DOHH2 (cell line): ENCODE data around the gene METTL15.
"Not testable (repeated sequence)": the region's sequence is repeated elsewhere in the genome, so short reads cannot be mapped to it uniquely, and the experiment has no call there.

ENCODE experiments used
- H3F3A ChIP-seq: fragments of 200-600 bp; sonication (generic), shearing (Covaris generic); 2 replicates; pipeline ENCODE4 v1.6.0; 2016; ENCODE audit warnings: antibody characterized with exemption, mild to moderate bottlenecking; ENCODE audit not compliant: control insufficient read depth, insufficient read depth
- H3K27ac ChIP-seq: fragments of 200-600 bp; sonication (generic); 2 replicates; pipeline ENCODE4 v1.5.1; 2014; ENCODE audit warnings: low read depth, mild to moderate bottlenecking, low read length, moderate library complexity
- H3K27me3 ChIP-seq: fragments of 200-600 bp; sonication (generic); 2 replicates; pipeline ENCODE4 v1.6.1; 2014; ENCODE audit warnings: mild to moderate bottlenecking, low read length, mixed read lengths; ENCODE audit not compliant: control insufficient read depth
- H3K36me3 ChIP-seq: fragments of 200-600 bp; sonication (generic); 2 replicates; pipeline ENCODE4 v1.6.1; 2014; ENCODE audit warnings: mild to moderate bottlenecking, low read length, moderate library complexity, mixed read lengths; ENCODE audit not compliant: control insufficient read depth
- H3K4me1 ChIP-seq: fragments of 200-600 bp; sonication (generic); 2 replicates; pipeline ENCODE4 v1.6.1; 2014; ENCODE audit warnings: mild to moderate bottlenecking, low read length, mixed read lengths; ENCODE audit not compliant: control insufficient read depth
- H3K4me2 ChIP-seq: fragments of 200-600 bp; sonication (generic); 2 replicates; pipeline ENCODE4 v1.6.0; 2014; ENCODE audit warnings: mild to moderate bottlenecking, low read length, moderate library complexity
- H3K4me3 ChIP-seq: fragments of 200-600 bp; sonication (generic); 2 replicates; pipeline ENCODE4 v1.5.1; 2014; ENCODE audit warnings: mild to moderate bottlenecking, low read length, mixed read lengths
- H3K79me2 ChIP-seq: fragments of 200-600 bp; sonication (generic); 2 replicates; pipeline ENCODE4 v1.6.1; 2014; ENCODE audit warnings: mild to moderate bottlenecking, low read length, mixed read lengths; ENCODE audit not compliant: control insufficient read depth
- H3K9me2 ChIP-seq: fragments of 200-600 bp; sonication (generic); replicated peaks from 2 replicates; pipeline ENCODE4 v1.6.1; 2014; ENCODE audit warnings: mild to moderate bottlenecking, low read length, mixed read lengths; ENCODE audit not compliant: control insufficient read depth
- H3K9me3 ChIP-seq: fragments of 200-600 bp; sonication (generic); 2 replicates; pipeline ENCODE4 v1.6.1; 2014; ENCODE audit warnings: antibody characterized with exemption, low read length, mixed read lengths; ENCODE audit not compliant: control insufficient read depth, insufficient read depth
- H4K20me1 ChIP-seq: fragments of 200-600 bp; sonication (generic); 2 replicates; pipeline ENCODE4 v1.6.0; 2014; ENCODE audit warnings: low read depth, mild to moderate bottlenecking, antibody characterized with exemption, low read length, moderate library complexity; ENCODE audit not compliant: control insufficient read depth, insufficient read depth
- CTCF ChIP-seq: fragments of 200-600 bp; sonication (generic); IDR thresholded peaks from one replicate; pipeline ENCODE4 v1.5.1; 2014; ENCODE audit warnings: antibody characterized with exemption, mild to moderate bottlenecking, low read depth, low read length; ENCODE audit not compliant: poor library complexity, severe bottlenecking
- EZH2phosphoT487 ChIP-seq: fragments of 200-600 bp; sonication (generic); IDR thresholded peaks from 2 replicates; pipeline ENCODE4 v1.6.1; 2017; ENCODE audit warnings: borderline replicate concordance, mild to moderate bottlenecking, antibody characterized with exemption, low read length, moderate library complexity, mixed read lengths

METTL15 gene

GRCh38 chr11:28366549-28367346, 258.6 kb downstream of the METTL15 start:
- Histone ChIP-seq H3K9me3 (no peaks in the 10 kb centered on the region), H3K4me3 (no peak overlapping the region), H3K9me2 (no peaks in the 10 kb centered on the region), H3K36me3 (no peaks in the 10 kb centered on the region), H3K79me2 (no peaks in the 10 kb centered on the region), H3K27ac (no peak overlapping the region), H3F3A (no peaks in the 10 kb centered on the region), H3K4me2 (no peak overlapping the region), H4K20me1 (no peaks in the 10 kb centered on the region), H3K4me1 (no peaks in the 10 kb centered on the region), H3K27me3 (no peaks in the 10 kb centered on the region)
- TF ChIP-seq EZH2phosphoT487, result no peak
- TF ChIP-seq CTCF, result no peak

GRCh38 chr11:28378095-28378494, 269.9 kb downstream of the METTL15 start:
- not testable (repeated sequence) for H3K36me3 ChIP-seq, H3K4me1 ChIP-seq, H3K4me2 ChIP-seq, H3K4me3 ChIP-seq, H3K9me2 ChIP-seq, H3K27me3 ChIP-seq, H4K20me1 ChIP-seq, H3K79me2 ChIP-seq, H3F3A ChIP-seq, H3K27ac ChIP-seq, H3K9me3 ChIP-seq
